Occipital lobe (tissue), 2 donors: Measurements from ENCODE around the gene CBLB. TPM values are rescaled to one million over a fixed set of nuclear protein-coding genes. Genes with fewer than 3 reads are reported as not detected.

Experiments
- DNase-seq: peaks from one replicate; lab custom pipeline; 2025; lab: John Stamatoyannopoulos, UW
- total RNA-seq: library from RNA; depleted of rRNA; stranded (reverse); fragments of >200 nt; gene quantifications from one replicate; pipeline ENCODE4 v1.2.3, GENCODE V29; 2014

The CBLB gene
- total RNA-seq, 1 donor from 2014 or later: 59.6 TPM

DNA sequence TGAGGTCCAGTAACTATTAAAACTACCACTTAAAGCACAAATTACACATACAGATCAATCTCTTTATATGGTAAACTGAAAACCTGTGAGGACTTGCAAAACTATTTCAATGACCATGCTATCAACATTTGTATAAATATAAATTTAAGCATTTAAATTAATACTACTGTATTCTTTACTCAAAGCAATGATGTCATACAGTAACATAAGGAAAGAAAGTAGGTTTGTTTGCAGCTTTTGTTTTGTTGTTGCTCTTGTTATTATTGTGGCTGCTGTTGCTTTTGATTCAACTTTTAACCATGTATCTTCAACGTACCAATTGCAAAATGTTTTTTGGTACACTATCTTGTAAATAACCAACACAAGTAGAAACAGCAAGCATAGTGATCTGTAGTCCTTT lies 22.0 kb downstream of the CBLB start:
- DNase-seq: no peak

DNA sequence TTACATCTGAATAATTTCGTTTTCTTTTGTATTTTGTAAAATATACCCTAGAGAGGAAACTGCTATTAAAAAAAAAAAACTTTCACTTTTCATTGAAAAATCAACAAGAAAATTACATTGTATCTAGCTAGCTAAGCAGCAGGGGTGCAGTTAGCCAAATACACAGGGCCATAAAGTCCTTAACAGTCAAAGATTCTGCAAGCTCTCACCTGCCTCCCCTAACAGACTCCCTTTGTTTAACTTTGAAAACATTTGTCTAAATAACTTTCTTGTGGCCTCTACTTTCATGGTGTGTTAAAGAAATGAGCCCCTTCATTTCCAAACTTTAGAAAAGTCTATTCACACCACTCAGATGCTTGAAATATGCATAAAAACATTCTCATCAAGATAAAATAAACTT lies 23.3 kb downstream of the CBLB start:
- DNase-seq: no peak

DNA sequence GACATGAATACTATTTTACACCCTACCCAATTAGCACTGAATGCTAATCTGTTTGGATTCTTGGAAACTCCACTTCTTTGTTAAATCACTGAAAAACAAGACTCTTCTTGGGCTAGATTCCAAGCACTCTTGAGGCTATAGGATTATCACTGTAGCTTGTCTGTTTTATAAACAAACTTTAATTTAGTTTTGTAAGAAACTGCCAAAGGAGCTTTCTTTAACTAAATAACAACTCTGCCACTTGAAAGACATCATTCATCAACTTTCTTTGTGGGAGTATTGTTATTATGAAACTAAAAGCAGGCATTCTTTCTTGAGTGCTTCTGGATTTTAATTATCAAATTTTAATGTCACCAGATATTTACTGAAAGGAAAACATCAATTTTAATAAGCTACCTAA lies 24.1 kb downstream of the CBLB start:
- DNase-seq: no peak

DNA sequence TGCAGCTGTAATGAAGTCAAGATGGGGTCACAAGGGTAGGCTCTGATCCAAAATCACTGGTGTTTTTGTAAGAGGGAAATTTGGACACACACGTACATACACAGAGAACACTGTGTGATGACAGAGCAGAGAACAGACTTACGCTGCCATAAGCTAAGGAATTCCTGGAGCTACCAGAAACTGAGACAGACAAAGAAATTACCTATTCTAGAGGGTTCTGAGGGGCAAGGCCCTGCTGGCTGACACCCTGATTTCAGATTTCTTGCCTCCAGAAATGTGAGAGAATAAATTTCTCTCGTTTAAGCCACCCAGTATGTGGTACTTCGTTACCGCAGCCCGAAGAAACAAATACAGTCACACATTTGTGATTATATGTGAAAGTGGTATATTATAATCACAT lies 24.8 kb downstream of the CBLB start:
- DNase-seq: no peak

DNA sequence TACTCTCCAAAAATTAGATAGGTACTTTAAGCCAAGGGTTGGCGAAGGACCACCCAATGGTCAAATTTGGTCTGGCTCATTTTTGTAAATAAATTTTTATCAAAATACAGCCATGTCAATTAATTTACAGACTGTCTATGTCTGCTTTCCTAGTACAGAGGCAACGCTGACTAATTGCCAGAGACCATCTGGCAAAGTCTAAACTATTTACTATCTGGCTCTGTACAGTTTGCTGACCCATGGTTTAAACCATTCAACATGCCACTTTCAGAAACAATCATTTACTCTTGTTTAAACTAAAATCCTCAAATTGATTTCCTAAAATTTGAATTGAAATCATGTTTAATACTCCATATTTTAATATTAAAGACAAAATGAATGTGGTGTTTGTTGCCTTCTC lies 25.9 kb downstream of the CBLB start:
- DNase-seq: no peak

DNA sequence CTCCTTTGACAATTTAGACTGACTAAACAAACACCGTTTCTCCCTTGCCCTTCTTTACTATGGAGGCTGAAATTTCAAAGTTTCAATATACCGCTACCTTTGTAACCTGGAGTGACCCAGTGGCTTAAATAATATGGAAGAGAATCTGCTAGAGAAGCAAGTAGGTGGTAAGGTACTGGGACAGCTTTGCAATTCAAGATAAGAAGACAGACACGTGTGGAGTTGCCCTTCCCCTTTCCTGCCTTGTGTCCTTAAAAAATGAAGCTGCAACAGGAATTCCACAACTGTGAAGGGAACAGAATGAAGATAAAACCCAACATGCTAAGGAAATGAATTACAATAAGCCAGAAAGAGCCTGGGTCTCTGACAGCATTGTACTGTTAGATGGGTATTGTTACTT lies 26.4 kb downstream of the CBLB start:
- no peak for DNase-seq

DNA sequence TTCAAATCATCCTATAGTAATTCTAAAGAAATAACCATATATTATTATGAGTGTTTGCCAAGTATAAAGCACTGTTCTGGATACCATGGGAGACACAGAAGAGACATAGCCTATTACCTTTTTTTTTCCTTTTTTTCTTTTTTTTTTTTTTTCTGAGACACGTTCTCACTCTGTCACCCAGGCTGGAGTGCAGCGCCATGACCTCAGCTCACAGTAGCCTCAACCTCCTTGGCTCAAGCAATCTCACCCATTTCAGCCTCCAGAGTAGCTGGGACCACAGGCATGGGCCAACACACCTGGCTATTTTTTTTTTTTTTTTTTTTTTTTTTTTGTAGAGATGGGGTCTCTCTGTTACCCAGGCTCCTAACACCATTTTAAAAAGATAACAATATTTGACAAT lies 30.9 kb downstream of the CBLB start:
- DNase-seq: no peak

DNA sequence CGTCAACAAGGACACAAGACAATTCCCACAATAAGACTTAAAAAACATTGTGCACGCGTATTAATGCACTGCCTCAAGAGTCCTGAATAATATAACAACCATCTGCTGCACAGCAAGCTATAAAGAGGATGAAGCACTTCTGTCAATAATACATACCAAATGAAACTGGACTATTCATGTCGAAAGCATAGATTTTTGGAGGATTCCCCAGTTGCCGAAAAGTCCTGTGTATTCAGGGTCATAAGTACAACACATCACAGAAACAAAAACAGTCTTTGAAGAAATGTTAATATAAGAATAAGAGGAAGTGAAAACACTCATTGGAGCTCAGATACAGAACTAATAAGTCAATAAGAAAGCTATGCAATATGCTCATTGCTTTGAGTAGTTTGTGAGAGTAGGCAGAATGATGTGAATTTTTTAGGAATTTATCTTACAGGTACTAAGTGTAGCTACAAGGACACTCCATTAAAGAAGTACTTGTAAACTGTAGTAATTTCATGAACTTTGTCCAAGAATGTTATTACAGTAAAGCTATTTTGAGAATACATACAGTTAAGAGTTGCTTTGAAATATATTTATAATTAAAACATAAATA lies 31.6 kb downstream of the CBLB start:
- DNase-seq: no peak

DNA sequence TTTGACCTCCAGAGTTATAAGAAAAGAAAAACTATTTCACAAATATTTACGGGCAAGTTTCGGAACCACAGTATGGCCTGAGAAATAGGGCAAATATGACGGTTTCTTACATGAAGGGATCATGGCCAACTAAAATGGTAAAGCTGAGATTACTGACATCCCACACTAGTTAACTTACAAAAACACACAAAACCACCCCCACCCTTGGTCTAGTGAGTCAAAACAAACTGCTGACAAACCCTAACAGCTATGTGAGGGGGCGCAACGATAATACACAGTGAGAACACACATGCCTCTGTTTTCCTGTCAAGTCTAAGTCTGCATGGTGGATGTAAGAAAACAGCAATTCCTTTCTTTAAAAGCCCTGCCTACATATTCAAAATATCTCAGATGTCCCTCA lies 32.3 kb downstream of the CBLB start:
- no peak for DNase-seq

DNA sequence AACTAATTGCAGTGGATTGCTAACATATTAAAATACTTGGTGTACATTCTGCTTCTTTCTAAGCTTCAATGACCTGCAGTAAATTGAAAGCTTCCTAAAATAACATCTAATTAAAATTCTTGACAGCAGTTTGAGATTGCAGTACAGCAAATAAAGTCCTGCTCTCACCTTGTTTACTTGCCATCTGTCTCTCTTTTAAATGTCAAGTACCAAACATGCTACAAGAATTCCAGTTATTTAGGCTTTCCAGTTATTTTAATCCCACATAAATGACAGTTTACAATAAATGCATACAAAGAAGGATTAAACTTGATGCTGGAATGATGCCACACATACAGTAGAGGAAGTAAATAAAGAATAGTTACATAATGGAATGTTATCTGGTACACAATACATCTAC lies 33.2 kb downstream of the CBLB start:
- no peak for DNase-seq

DNA sequence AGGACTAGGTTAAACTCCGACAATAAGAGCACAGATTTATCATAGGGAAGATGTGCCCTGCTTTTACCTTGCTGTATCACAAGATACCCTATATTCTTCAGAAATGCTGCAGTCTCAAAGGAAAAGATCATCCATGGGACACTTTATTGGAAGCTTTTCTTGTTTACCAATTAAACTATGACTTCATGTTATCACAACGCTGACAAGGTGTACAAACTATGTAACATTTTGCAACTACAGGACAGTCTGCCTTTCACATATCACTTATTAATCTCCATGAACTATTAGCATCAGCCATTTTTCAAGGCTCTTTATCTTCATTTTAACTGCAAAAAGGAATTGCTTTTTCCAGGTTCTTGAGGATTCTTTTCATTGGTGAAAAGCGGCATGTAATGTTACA lies 34.0 kb downstream of the CBLB start:
- DNase-seq: no peak

DNA sequence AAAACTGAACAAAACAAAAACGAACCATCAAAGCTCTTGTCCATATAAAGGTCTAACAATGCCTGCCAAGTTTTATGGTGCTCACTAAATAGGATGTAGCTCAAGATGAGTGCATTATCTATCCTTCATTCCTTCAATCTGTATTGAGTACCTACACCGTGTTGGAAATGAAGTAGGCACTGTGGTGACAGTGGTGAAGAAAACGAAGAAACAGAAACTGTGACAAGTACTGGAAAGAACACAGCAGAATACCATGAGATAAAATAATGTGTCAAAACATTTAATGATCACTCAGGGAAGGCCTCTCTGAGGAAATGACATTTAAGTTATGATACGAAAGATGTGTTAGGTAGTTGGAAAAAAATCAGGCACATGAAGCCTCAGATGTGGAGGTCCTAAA lies 36.2 kb downstream of the CBLB start:
- no peak for DNase-seq

DNA sequence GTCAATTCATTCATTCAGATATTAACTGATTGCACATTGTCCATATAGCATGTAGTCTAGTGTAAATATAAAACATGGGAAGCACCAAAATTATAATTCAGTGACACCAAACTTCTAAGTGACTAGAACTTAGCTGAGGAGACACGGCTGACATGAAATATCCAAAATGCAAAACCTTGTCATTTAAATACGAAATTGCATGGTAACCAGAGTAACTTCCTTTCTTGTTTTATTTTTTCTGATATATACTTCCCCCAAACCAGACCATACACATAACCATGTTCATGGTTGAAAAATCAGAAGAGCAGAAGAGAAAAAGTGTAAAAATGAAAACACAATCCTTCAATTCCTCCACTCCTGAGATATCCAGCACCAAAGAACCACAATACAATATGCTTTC lies 38.0 kb downstream of the CBLB start:
- no peak for DNase-seq

DNA sequence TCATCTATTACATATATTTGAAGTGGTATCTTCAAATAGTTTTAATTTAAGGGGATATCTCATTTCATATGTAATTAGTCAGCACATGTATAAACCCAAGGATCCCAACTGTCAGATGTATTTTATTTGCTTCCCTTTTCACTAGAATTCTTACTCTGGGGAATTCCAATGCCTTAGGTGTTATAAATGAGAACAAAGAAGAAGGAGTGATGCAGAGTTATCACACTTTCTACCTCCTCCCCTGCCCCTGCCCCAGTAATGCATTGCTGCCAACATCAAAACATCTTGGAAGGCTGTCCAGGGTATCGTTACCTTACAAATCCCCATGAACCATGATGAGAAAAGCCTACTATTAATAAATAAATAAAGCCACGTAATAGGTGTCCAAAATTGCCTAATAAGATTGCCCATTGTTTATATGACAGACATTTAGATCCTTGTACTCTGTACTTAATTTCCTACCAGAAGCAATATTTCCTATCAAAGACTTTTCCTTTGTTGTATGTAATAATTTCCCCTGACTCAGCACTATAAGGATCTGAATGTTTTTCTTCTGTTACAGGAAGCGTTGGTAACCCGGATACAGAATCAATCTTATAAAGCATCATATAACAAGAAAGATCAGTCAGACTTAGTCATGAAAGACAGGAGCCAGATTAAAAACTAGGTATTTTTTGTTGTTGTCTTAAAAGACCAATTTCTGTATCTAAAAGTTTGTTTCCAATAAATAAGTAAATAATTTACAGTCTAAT lies 38.8 kb downstream of the CBLB start:
- DNase-seq: no peak

DNA sequence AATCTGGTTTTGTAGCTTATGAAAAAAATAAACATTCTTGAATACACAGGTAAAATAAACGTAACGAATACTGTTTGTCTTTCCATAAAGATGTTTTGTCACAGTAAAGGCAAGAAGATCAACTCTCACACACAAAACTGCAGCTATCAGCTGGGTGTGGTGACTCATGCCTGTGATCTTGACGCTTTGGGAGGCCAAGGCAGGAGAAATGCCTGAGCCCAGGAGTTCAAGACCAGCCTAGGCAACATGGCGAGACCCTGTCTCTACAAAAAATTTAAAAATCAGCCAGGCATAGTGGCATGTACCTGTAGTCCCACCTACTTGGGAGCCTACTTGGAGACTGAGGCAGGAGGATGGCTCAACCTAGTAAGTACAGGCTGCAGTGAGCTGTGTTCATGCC lies 39.6 kb downstream of the CBLB start:
- no peak for DNase-seq

DNA sequence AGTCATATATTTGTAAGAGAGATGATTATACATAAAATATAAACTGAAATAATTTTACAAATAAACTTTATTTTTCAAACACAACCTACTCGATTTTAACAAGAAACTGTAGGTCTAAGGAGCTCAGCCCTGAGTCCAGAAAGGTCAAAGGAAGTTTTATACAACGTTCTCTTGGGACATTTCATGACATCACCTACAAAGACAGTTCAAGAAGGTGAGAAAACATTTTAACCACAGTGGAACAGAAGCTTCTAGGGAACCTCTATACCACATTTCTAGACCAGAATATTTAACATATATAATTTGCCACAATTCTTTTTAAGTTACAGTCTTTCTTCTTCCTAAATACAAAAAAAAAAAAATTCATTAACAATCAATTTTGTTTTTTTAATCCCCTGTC lies 40.1 kb downstream of the CBLB start:
- no peak for DNase-seq

DNA sequence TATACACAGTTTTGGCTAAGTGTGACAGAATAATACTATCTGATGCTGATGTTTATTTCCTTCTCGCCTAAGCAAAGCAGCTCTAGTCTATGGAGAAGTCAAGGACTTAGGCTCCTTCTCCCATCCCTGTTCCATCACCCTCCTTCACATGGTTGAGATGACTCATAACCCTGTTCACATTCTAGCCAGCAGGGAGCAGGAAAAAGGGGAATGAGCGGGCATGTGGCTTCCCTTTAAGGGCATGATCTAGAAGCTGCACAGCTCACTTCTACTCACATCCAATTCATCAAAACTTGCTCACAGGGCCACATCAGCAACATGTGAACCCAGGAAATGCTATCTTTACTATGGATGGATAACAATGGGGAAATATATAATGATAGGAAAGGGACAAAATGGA lies 40.9 kb downstream of the CBLB start:
- DNase-seq: no peak

DNA sequence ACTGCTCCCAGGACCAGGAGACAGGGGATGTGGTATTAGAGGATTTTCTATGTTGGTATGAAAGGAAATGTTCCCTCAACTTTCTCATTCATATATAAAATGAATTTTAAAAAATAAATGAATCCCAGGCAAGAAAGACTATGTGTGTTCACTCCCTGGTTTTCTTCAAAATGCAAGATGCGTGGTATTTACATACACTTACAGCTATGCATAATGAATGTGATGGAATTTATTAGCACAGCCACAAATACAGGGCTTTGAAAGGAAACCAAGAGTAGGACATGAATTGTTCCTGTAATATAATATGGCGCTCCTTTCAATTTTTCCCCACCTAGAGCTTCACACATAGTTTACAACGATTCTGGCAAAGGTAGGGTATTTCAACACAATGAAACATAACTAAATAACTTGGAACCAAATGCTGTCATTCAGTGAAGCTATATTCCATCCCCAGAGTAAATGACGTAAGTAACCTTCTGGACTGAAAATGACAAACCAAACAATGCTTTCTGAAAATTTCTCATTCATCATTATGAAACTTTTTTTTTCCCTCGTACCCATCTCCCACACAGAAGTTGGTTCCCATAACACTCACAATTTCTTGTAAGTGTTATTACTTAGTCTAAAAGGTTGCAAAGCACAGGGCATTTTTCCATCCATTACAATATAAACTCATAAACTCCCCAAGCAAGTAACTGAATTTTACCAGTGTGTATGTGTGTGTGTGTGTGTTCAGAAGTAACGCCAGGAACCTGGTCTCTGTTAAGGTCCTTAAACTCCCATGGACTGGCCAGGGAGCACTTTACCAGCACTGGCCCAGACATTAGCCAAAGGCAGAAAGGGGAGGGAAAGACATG lies 41.8 kb downstream of the CBLB start:
- no peak for DNase-seq

DNA sequence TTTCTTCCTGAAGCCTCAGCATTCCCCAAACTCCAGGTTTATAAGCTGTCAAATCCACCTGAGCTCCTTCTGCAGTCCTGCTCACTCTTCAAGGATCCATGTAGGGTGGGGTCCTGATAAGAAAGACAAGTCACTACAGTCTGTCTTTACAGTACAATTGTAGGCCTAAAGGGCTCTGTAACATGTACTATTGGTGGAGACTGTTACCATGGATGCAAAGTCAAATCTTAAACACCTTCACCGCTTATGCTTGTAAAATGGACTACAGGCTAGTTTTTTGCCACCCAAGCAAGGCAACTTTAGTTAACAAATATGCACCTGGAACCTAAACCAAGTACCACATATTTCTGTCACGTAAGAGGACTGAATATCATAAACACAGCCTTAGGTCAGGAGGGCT lies 44.7 kb downstream of the CBLB start:
- DNase-seq: no peak

DNA sequence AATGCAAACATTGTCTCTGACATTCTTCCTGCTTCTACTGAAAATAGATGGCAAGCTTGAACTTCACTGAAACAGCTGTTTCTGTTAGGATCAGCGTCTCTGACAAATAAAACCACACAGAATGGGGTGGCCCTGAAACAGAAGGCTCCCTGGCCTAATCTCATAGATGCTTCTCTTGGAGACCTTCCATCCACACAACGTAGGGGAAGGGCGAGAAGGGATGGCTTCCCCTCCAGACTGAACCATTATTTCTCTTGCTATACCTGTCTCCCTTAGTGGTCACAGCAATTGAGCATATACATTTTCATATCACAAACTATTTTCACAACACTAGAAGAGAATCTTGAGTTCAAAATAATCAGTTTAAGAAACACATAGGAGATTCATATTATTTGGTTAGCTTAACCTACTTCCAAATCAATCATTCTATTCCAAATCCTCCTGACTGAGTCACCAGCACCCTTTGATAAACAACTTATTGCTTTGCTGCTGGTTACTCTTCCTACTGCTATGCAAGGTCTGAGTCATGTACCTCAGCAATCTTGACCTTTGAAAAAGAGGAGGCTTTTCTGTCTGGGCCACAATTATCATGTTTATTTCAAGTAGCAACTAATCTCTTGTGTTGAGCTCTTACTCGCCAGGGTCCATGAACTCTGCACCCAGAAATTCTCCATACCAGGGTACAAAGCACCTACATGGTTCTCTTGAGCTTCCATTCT lies 45.5 kb downstream of the CBLB start:
- DNase-seq: no peak

DNA sequence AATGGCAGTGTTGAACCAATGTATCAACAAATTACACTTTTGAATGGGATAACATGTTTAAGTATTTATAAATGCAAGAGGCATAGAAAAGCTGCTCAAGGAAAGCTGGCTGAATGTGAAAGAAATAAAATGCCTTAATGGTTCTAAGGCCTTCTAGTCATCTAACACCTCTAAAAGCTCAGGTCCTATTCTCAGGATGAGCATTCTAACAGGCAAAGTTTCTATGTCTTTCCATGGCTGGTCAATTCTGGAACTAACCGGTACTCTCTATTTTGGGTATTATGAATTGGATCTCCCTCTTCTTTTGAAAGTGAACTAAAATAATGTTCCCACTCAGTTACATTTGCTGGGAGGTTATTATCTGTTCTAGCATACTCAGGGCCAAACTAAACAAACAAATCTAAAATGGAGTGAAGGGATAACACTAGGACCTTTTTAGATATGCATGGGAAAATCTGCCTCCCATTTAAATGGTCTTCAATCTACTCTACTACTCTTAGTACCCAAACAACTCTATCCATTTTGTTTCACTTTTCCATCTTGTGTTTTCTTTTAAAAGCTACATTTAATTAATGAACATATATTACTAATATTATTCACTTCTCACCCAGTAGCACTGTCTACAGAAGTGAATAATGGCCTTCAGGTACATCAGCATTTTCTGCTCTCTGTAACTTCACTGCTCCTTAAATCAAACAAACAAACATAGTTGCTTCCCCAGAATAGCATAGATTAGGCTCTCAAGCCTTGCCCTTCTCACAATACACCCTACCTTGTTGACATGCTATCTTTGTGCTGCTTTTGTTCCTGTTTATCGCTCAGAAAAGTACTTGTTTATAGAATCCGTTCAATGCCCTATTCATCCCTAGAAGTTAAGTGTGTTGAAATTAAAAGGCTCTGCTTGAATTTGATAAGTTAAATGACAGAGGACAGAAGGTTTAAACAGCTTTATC lies 46.4 kb downstream of the CBLB start:
- no peak for DNase-seq
